Activated CD4-positive, alpha-beta T cell treated with anti-CD3 and anti-CD28 coated beads, Interleukin-10, Interleukin-2, amounts not matched to agents 100 ng/mL and 50 ng/mL, durations not matched to agents 16 hours and 8 hours (primary cell): ENCODE measurements around the gene ACSS1.

Experiments
- DNase-seq: peaks from one replicate; pipeline ENCODE4 v3.0.0-alpha.2; 2020

ACSS1 gene

GRCh38 chr20:24991897-24992486 is 65.9 kb downstream of the ACSS1 start:
- peak; percentile 29 for DNase-seq

- DNase-seq, result no peak
Observed at GRCh38 chr20:24990810-24991252, 67.1 kb downstream of the ACSS1 start.

GRCh38 chr20:24989162-24989561 is 68.8 kb downstream of the ACSS1 start:
- no peak for DNase-seq

- DNase-seq, result no peak
Observed at GRCh38 chr20:24987873-24988835, 69.8 kb downstream of the ACSS1 start.

- DNase-seq, result no peak
Observed at GRCh38 chr20:24987244-24987643, 70.7 kb downstream of the ACSS1 start.

GRCh38 chr20:24986436-24987015 is 71.4 kb downstream of the ACSS1 start:
- no peak for DNase-seq

- no peak for DNase-seq
Observed at GRCh38 chr20:24985802-24986201, 72.1 kb downstream of the ACSS1 start.

- DNase-seq, result no peak
Observed at GRCh38 chr20:24984961-24985640, 72.8 kb downstream of the ACSS1 start.

GRCh38 chr20:24983896-24984295 is 74.0 kb downstream of the ACSS1 start:
- no peak for DNase-seq

GRCh38 chr20:24981790-24982189 is 76.1 kb downstream of the ACSS1 start:
- DNase-seq, result no peak

GRCh38 chr20:24981282-24981681 is 76.7 kb downstream of the ACSS1 start:
- no peak for DNase-seq

GRCh38 chr20:24980291-24981053 is 77.5 kb downstream of the ACSS1 start:
- no peak for DNase-seq

- DNase-seq, result no peak
Observed at GRCh38 chr20:24979036-24979960, 78.6 kb downstream of the ACSS1 start.

- DNase-seq, result no peak
Observed at GRCh38 chr20:24978513-24978912, 79.4 kb downstream of the ACSS1 start.

GRCh38 chr20:24977797-24978196 is 80.1 kb downstream of the ACSS1 start:
- no peak for DNase-seq

- no peak for DNase-seq
Observed at GRCh38 chr20:24977336-24977735, 80.6 kb downstream of the ACSS1 start.

GRCh38 chr20:24972341-24972740 is 85.6 kb downstream of the ACSS1 start:
- no peak for DNase-seq

GRCh38 chr20:24971376-24972101 is 86.4 kb downstream of the ACSS1 start:
- DNase-seq, result no peak

- DNase-seq, result no peak
Observed at GRCh38 chr20:24970754-24971153, 87.2 kb downstream of the ACSS1 start.

GRCh38 chr20:24970030-24970553 is 87.8 kb downstream of the ACSS1 start:
- no peak for DNase-seq
